Fibroblast of lung (primary cell): ENCODE data around the gene TMEM131L.

Source experiments
- EZH2 ChIP-seq: IDR thresholded peaks from 2 replicates; pipeline ENCODE4 v1.5.1; 2012; ENCODE audit warnings: low read length, control low read depth, mild to moderate bottlenecking; ENCODE audit errors: missing control alignments
- TF ChIP-seq, protein P1 (sequence below), 2 donors: IDR thresholded peaks in 1 of 2; conservative IDR thresholded peaks in 1 of 2; 1 replicate in 1 of 2; 2 replicates in 1 of 2; pipeline ENCODE4 v1.5.1; 2011 to 2012; ENCODE audit warnings: low read length in 2 of 2, control low read depth in 1 of 2, inconsistent platforms in 1 of 2, low read depth in 1 of 2, mild to moderate bottlenecking in 1 of 2

DNA sequence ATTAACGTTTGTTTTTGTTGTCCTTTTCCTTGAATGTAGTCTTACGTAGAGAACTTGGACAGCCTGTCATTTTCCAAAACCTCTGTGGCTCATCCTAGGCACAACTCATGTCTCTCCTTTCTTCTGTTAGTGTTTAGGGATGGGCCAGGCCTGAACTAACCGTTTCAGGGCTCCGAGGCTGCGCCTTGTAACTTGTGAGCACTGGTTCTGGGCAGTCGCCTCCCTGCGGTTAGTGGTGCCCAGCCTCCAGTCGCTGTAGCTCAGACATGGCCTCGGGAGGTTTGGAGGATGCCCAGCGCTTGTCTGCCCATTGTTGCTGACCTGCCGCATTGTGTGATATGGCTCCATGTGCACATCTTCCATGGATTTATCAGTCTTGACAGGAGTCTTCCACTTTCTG is 32.8 kb downstream of the TMEM131L start:
- TF ChIP-seq, protein P1, sequence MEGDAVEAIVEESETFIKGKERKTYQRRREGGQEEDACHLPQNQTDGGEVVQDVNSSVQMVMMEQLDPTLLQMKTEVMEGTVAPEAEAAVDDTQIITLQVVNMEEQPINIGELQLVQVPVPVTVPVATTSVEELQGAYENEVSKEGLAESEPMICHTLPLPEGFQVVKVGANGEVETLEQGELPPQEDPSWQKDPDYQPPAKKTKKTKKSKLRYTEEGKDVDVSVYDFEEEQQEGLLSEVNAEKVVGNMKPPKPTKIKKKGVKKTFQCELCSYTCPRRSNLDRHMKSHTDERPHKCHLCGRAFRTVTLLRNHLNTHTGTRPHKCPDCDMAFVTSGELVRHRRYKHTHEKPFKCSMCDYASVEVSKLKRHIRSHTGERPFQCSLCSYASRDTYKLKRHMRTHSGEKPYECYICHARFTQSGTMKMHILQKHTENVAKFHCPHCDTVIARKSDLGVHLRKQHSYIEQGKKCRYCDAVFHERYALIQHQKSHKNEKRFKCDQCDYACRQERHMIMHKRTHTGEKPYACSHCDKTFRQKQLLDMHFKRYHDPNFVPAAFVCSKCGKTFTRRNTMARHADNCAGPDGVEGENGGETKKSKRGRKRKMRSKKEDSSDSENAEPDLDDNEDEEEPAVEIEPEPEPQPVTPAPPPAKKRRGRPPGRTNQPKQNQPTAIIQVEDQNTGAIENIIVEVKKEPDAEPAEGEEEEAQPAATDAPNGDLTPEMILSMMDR (conservative IDR thresholded peaks at IDR 0.05 in 1 of 2, IDR thresholded peaks at IDR 0.05 in 1 of 2; ENCODE audit: low read depth in 1 of 2, low read length in 2 of 2): no peak
- TF ChIP-seq EZH2: no peak
